ENCODE measurements around the gene ADAMTS15.
"Not testable (repeated sequence)": the region's sequence is repeated elsewhere in the genome, so short reads cannot be mapped to it uniquely, and the experiment has no call there.

Gene ADAMTS15

DNA sequence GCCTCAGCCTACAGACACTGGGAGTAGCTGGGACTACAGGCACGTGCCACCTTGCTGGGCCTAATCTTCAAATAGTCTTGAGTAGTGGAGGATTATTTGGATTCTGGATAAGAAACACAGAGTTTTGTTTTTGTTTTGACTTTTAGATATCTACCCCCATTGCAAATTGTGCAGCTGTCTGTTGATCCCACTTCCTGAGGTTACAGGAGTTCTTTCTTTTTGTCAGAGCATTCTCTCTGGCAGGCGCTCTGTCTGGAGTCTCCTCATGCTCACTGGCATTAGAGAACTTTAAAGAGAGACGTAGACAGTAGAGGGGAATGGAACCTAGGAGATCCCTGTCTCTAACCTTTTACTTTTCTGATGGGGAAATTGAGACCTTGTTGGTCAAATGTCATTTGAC, 12.3 kb upstream of the ADAMTS15 start:
- no peak for DNase-seq

DNA sequence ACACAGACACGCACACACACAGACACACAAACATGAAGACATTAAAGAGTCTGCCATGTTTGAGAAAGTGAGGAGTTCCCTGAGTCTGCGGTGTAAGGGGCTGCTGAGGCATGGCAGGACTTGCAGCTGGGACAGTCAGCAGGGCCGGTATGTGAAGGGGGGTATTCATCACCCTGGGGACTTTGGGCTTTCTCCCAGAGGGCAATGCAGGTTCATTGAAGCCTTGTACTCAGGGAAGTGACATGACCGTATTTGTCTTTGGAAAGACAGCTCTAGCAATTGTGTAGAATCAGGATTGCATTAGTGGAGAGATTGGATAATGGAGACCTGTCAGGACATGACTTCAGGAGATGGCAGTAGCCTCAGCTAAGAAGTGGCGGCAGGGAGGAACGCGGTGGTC, 10.6 kb upstream of the ADAMTS15 start:
- DNase-seq: no peak

DNA sequence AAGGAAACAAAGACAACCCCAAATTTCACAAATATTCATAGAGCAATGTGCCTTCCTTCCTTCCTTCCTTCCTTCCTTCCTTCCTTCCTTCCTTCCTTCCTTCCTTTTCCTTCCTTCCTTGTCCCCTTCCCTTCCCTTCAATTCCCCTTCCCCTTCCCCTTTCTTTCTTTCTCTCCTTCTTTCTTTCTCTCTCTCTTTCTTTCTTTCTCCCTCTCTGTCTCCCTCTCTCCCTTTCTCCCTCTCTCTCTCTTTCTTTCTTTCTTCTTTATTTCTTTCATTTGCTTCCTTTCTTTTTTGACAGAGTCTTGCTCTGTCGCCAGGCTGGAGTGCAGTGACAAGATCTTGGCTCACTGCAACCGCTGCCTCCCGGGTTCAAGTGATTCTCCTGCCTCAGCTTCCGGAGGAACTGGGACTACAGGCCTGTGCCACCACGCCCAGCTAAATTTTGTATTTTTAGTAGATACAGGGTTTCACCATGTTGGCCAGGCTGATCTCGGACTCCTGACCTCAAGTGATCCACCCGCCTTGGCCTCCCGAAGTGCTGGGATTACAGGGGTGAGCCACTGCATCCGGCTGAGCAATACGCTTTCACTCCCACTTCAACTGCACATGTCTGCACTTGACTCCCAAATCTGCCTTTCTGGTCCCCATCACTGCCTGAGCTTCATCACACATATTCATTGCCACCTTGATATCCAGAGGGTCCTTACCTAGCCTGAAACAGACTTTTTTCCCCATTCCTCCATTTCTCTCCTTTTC, 9.9 kb upstream of the ADAMTS15 start:
- DNase-seq: not testable (repeated sequence)

DNA sequence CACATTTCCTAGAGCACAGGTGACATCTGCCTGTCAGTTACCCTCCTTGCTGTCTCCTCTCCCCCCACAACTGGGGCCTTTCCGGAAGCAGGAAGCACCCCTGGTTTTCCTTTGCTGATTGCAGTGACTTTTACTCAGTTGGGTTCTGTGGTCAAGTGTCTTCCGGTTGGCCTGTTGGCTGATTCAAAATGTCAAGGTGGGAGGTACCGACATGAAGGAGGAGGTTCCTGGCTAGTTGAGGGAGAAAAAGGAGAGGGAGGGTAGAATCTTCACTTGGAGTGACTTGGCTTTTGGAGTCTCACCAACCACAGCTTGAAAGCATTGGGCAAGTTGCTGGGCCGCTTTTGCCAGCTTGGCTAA, 9.3 kb upstream of the ADAMTS15 start:
- DNase-seq: no peak

DNA sequence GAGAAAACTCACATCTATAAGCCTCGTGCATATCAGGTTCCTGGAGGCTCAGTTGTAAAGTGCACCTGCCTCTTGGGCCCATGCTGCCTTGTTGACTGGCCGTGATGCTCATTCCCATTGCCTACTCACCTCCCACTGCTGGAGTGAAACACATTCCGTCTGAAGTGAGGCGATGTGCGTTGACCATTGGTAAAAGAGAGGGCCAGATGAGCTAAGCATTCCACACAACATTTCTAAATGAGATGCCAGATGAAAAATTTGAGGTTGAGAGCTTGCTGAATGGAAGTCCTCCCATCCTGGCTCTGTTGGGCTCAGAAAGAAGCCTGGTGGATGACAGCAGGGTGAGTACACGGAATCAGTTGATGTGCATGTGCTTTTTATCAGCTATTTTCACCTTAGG, 8.6 kb upstream of the ADAMTS15 start:
- DNase-seq: no peak

DNA sequence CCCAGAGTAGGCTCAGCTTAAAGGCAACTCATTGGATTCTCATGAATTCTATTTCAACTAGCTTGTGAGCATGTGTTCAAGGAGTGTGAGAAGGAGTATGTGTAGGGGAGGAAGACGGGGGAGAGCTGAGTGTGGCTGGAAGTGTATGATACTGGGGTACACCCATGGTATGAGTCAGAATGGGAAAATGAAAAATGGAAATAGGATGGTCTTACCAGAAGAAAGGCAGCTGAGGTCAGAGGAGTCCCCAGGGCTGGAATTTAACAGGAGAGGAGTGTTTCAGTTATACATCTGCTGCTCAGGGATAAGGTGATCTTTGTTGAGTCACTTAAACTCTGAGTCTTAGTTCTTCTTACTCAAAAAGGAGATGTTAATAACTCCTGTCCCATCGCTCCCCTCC, 6.7 kb upstream of the ADAMTS15 start:
- DNase-seq: no peak

DNA sequence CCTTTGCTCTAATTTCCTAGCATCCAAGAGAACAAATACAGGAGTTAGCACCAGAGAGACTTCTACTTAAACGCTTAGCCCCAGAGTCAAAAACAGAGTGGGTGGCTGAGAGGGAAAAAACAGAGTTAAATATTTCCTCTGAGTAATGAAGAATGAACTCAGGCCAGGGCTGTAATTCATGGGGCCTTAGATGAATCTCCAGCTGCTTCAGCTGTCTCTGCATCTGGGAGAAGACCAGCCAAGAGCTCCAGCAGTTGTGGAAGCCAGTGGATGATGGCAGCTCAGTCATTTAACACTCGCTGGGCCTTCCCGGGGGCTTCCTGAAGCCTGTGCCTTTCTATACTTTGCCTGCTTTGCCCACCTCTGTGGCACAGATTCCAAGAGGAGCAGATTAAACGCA, 5.7 kb upstream of the ADAMTS15 start:
- DNase-seq: no peak

DNA sequence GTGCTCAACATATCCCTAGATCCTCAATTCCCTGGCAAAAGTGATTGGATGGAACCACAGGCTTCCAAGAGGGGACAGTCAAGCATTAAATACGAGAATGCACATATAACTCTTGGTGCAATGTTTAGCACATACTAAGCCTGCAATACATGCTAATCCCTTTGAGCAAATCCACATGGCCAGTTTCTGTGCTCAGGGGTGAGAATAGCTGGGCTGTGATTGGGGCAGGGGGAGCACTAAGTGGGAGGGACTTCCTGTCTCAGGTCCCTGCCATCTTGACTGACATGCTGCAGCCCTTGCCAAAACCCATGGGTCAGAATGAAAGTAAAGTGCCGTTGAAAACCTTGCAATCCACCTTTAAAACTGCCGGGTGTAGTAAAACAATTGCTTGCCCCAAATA, 2.7 kb upstream of the ADAMTS15 start:
- no peak for DNase-seq

DNA sequence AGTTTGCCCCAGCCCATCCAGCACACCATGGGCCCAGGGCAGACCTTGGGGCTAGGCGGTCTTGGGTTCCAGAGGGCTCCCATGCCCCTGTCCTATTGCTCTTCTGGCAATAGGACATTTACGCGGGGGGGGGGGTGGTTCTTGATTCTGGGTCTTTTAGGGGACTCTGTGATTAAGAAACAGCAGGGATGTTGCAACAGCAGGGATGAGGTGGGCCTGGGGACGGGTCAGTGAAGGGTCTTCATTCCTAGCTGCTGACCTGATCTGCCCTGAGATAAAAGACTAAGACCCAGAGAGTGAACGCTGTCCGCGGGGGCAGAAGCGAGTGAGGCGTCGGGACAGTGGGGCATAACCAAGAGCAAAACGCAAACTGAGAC, 418 bp upstream of the ADAMTS15 start:
- DNase-seq: no peak

DNA sequence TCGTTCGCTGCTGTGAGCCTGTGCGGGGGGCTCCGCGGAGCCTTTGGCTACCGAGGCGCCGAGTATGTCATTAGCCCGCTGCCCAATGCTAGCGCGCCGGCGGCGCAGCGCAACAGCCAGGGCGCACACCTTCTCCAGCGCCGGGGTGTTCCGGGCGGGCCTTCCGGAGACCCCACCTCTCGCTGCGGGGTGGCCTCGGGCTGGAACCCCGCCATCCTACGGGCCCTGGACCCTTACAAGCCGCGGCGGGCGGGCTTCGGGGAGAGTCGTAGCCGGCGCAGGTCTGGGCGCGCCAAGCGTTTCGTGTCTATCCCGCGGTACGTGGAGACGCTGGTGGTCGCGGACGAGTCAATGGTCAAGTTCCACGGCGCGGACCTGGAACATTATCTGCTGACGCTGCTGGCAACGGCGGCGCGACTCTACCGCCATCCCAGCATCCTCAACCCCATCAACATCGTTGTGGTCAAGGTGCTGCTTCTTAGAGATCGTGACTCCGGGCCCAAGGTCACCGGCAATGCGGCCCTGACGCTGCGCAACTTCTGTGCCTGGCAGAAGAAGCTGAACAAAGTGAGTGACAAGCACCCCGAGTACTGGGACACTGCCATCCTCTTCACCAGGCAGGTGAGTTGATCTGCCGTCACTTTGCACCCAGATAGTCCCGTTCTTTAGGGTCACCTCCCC, 1.0 kb downstream of the ADAMTS15 start:
- DNase-seq: no peak

DNA sequence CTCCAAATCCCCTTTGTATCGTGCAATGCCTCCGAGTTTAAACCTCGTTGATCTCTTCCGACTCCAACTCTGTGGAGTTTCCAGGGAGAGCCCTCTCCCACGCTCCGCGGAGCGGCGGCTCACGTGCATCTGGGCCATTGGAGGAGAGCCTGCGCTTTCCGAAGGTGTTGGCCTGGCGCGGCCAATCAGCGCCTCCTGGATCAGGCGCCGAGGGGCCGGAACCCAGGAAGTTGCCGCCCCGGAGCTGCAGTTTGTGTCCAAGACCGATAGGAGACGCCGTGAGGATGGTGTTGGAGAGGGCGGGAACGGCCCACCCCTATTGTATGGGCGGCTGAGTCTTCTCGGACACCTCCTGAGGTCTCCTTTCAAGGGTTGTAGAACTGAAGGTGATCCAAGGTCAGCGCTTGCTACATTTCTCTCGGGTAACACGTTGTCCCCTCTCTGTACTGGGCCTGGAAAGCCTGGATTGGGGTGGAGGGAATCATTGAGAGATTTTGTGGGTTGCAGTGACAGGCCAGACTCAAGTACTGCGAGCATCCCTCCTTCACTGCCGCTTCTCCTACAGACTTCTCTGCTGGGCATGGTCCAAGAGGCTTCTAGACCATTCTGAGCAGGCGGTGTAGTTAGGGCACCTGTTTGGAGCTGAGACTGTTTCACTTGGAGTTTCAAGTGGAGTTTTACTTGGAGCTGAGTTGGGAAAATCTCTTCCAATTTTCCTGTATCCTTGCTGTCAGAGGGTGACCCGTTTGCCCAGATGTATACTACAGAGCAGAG, 1.7 kb downstream of the ADAMTS15 start:
- no peak for DNase-seq

DNA sequence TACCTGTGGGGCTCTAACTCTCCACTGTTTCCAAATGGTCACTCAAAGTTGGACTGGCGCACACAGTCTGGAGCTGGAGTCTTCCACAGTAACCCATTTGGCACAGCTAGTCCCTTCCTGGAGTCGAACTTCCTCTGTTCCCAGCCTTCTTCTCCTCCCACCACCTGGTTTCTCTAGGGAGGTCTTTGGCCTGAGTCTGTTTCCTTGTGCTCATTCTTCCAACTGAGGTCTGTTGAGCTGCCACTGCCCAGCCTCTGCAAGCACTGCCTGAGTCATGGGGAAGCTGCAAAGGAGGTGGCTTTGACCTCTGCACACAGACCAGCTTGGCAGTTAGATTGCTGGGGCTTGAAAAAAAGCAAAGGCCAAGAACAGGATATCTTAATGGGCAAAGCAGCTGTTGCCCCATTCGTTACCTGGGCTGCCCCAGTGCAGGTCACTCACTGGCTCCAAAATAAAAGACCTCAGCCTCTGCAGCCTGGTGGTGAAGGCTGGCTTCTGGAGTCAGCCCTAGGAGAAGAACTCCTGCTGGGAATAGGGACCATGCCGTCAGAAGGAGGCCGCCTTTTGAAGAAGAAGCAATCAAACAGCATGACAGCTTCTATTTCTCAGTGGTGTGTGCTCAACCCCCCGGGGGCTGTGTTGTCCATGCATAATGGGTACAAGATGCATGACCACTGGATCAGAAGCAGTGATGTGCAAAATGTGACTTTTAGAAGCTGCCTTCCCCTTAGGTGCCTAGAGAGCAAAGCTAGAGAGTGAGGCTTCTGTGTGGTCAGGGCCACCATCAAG, 3.0 kb downstream of the ADAMTS15 start:
- DNase-seq: no peak

DNA sequence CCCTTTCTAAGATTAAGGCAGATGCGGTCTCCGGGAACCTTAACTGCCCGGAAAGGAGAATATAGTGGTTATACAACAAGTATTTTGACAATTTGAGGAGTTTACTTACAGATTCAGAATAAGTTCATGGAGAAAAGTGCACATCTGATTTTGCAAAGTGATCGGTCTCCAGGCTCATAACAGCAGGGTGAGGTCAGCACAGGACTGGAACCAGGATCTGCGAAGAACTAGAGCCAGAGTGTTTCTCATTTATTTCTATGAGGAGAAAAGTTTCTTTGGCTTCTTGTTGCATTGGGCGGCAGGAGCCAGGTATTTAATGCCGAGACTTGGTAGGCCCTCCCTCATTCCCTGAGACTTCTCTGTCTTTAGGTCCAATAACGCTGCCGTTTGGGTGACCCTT, 3.7 kb downstream of the ADAMTS15 start:
- no peak for DNase-seq

DNA sequence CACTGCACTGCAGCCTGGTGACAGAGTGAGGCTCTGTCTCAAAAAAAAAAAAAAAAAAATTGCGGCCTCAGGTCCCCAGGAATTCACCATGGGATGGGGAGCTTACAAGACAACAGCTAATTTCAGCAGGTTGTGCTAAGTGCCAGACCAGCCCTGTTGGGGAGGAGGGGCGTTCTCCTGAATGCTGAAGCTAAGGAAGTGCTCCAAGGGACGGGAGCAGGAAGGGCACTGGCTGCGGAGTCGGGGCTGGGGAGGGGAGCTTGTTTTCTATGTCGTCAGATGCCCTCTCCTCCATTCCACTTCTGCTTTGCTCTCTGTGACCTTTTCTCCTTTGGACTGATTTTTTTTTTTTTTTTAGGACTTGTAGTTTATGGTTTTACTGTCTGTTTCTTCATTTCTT, 4.5 kb downstream of the ADAMTS15 start:
- no peak for DNase-seq

DNA sequence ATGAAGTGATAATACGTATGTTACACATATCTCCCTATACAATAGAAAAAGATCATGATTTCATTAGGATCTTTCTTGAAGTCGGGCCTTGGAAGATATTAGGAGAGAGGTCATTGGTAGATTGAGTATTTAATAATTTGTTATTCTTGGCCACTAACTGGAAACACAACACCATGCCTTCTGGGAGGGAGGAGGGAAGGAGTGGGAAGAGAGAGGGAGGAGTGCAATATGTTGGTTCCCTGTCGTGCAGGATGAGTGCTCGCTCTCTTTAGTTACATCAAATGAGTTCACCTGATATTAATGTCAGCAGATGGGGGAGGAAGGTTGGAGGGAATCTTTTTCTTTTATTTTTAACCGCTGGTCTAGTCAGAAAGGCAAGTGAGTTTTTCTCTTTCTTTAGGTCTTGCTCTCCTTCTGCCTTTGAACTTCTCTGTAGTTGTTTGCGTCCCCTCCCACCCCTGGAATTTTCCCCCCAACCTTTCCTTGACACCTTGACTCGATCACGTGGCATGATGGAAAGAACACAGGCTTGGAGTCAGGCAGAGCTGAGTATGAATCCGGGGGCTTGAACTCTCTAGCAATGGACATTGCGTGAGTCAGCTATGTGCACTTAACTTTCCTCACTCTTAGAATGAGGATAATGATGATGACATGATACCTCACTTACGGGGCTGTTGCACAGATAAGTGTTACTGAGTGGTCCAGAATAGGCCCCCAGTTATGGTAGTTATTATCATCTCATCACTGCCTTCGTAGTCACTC, 6.2 kb downstream of the ADAMTS15 start:
- no peak for DNase-seq

DNA sequence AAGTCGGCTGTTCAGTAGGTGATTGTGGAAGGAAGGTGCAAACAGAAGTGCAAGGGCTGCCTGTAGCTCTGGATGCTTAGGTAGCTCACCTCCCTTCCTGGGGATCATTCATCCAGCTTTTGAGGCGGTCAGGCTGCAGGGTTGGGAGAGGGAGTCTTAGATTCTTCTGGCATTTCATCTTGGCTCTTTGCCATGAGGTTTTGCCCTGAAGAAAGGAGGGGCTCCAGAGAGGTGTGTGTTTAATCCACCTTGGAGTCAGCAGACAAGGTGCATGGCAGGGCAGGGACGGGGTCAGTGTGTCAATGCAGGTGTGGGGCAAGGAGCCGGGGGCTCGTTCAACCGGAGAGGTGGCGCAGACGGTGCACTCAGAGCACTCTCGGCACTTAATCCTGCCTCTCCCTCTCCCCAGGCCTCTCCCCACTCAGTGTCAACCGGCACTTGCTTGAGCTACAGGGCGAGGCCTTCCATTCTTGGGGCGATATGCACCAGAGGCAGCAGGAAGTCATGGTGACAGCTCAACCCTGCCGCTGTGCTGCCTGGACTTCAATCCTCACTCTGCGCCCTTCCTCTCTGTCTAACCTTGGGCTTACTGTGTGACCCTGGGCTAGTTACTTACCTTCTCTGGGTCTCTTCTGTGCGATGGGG, 7.2 kb downstream of the ADAMTS15 start:
- DNase-seq: no peak

DNA sequence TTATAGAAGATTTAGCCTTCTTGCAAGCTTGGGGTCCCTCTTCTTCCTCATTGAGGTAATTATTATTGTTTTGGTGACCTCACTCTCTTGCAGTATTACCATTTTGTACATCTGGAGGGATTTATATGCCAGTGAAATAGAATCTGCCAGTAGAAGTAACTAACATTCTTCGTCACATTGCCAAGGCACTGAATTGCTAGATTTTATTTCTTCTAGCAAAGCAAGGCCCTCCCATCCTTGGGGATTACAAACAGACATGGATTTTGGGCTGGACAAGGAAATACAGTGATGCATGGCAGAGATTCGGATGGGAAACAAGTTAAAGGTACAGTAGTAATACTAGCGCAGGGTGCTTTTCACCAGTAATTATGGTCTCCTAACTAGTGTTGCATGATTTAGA, 7.8 kb downstream of the ADAMTS15 start:
- DNase-seq: no peak

DNA sequence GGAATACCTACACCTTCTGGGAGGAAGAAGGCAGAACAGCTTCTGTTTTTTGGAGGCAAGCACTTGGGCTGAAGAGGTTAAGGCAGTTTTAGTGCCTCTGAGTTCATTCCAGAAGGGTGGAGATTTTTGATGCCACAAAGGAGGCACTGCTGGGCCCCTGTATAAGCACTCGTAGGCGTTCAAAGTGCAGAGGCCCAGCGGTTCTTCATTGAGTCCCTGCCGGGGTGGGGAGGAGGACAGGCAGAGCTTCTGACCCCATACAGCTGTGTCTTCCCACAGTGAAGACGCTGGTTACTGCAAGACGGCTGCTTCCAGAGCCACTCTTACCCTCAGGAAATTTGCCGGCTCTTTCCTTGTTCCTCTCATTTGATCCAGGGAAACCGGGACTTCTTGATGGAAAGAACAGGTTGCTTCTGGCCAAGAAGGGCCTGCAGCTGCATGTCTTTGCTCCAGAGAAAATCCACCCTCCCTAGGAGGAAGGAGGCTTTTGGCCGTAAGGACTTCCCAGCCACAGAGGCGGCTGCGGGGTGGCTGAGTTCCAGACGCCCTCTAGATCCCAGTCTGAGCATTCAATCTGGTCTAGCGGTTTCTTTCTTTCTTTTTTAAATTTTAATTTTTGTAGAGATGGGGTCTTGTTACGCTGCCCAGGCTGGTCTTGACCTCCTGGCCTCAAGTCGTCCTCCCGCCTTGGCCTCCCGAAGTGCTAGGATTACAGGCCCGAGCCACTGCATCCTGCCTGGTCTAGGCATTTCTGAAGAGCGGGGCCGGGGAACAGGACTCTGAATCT, 9.4 kb downstream of the ADAMTS15 start:
- DNase-seq: no peak

DNA sequence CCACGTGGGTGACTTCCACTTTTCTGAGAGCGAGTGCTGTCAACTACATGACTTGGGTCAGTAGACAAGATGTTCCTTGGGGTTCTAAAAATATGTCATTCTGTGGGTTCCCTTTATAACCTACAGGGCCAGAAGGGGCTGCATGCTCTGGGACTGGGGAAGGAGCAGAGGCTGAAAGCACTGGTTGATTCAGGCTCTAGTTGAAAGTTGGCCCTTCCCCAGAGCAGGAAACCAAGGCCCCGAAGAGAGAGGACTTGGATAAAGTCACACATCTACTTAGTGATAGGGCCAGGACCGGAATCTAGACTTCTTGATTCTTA, 9.9 kb downstream of the ADAMTS15 start:
- DNase-seq: no peak

DNA sequence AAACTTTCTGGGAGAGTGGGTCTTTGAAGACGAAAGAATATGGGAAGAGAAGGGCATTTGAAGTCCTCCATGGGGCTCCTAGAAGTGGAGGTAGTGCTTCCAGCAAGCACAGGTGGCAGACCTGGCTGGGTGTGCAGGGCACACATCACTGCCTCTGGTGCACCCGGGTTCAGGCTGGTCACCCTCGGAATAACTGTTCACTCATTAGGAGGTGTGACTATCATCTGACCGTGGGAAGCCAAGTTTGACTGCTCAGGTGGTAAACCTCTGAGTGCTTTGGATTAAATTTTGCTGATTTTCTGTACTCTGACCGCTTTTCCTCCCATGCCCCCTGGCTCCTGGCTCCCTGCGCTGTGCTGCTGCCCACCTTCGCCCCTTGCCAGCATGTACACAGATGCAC, 11.1 kb downstream of the ADAMTS15 start:
- DNase-seq: no peak

DNA sequence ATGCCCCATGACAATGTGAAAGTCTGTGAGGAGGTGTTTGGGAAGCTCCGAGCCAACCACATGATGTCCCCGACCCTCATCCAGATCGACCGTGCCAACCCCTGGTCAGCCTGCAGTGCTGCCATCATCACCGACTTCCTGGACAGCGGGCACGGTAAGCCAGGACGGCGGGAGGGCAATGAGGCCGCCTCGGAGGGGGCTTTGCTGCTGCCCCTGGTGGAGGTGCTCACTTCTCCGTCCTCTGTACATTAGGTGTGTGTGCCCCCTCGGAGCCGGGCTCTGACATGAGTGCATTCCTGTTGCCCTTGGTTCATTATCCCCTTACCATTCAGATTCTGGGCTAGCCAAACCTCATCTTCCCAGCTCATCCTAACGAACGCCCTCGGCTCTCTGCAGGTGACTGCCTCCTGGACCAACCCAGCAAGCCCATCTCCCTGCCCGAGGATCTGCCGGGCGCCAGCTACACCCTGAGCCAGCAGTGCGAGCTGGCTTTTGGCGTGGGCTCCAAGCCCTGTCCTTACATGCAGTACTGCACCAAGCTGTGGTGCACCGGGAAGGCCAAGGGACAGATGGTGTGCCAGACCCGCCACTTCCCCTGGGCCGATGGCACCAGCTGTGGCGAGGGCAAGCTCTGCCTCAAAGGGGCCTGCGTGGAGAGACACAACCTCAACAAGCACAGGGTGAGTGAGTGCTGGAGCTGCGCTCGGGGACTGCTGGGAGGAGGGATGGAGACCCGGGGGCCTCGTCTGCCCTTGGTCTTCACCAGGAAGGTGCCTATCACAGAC, 13.8 kb downstream of the ADAMTS15 start:
- DNase-seq: no peak

Data from NCI-H1048 (cell line).